Spleen (tissue), 7 donors: Measurements from ENCODE around the gene MYEOV.

Experiments
- POLR2A ChIP-seq, 3 donors: fragments of 450-650 bp; IDR thresholded peaks; one replicate each; pipeline ENCODE4 v1.5.1; 2017; ENCODE audit warnings: antibody characterized with exemption in 3 of 3, mild to moderate bottlenecking in 1 of 3
- TF ChIP-seq, protein P1 (sequence below), 11 experiments: fragments of 200-600 bp in 7 of 11; fragments of 450-650 bp in 4 of 11; sonication (generic) in 4 of 11; IDR thresholded peaks in 8 of 11; conservative IDR thresholded peaks in 3 of 11; 1 replicate in 7 of 11; 2 replicates in 4 of 11; pipeline versions ENCODE4 v1.4.0 to v1.8.0; 2016 to 2021; ENCODE audit warnings: antibody characterized with exemption in 11 of 11, inconsistent platforms in 4 of 11, mild to moderate bottlenecking in 1 of 11
- donor health status: DM: no; HTN: no; CAD: no; lungs with moderate emphysema.
- donor health status: DM: no; HTN: no; CAD: no.
- donor health status: DM: no; HTN: no; CAD: no.

DNA sequence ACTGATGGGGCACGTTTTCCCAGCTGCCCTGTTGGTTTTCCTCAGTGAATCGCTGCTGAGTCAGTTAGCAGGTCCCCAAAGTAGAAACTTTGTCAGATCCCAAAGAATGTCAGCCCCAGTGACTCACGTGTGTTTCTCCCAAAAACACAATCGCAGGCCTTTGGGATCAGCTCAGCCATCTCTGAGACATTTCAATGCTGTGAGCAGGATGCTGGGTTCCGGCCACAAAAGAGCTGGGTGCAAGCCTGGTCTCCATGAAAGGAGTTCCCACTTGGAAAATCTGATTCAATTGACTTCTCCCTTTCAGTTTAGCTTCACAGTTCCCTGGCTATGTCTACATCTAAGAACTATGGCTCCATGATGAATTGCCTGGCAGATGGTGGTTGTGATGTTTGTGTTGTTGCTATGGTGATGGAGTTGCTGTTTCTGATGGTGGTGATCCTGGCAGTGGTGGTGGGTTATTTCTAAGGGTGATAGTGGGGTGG is 28.0 kb downstream of the MYEOV start:
- TF ChIP-seq, protein P1, sequence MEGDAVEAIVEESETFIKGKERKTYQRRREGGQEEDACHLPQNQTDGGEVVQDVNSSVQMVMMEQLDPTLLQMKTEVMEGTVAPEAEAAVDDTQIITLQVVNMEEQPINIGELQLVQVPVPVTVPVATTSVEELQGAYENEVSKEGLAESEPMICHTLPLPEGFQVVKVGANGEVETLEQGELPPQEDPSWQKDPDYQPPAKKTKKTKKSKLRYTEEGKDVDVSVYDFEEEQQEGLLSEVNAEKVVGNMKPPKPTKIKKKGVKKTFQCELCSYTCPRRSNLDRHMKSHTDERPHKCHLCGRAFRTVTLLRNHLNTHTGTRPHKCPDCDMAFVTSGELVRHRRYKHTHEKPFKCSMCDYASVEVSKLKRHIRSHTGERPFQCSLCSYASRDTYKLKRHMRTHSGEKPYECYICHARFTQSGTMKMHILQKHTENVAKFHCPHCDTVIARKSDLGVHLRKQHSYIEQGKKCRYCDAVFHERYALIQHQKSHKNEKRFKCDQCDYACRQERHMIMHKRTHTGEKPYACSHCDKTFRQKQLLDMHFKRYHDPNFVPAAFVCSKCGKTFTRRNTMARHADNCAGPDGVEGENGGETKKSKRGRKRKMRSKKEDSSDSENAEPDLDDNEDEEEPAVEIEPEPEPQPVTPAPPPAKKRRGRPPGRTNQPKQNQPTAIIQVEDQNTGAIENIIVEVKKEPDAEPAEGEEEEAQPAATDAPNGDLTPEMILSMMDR (IDR thresholded peaks at IDR 0.05 in 8 of 11, conservative IDR thresholded peaks at IDR 0.05 in 3 of 11), result no peak
- no peak for TF ChIP-seq POLR2A (IDR thresholded peaks at IDR 0.05)
